Activated CD4-positive, alpha-beta memory T cell treated with anti-CD3 and anti-CD28 coated beads, Interleukin-2, amount 10 ng/mL, durations not matched to agents 7 days and 5 days (primary cell): Measurements from ENCODE around the gene AGTR1. TPM values are rescaled to one million over a fixed set of nuclear protein-coding genes. Genes with fewer than 3 reads are reported as not detected.

Source experiments
- CTCF ChIA-PET: fragments of 350-600 bp; sonication (Branson Sonifier 250); formaldehyde crosslinking; loops from one replicate; lab custom pipeline; 2021; ENCODE audit warnings: antibody characterized with exemption, inconsistent platforms; lab: Charles Lee
- POLR2A ChIA-PET: fragments of 350-600 bp; sonication (Branson Sonifier 250); formaldehyde crosslinking; loops from one replicate; lab custom pipeline; 2021; ENCODE audit warnings: antibody characterized with exemption; lab: Charles Lee
- DNase-seq: peaks from one replicate; pipeline ENCODE4 v3.0.0-alpha.2; 2020
- H3K27ac Mint-ChIP-seq: one replicate; pipeline ENCODE4 v1.8.0; 2021; ENCODE audit warnings: mild to moderate bottlenecking, mixed read lengths
- H3K27me3 Mint-ChIP-seq: one replicate; pipeline ENCODE4 v1.8.0; 2021; ENCODE audit warnings: mixed read lengths
- H3K36me3 Mint-ChIP-seq: one replicate; pipeline ENCODE4 v1.8.0; 2021; ENCODE audit warnings: low read depth, mixed read lengths
- H3K4me1 Mint-ChIP-seq: one replicate; pipeline ENCODE4 v1.8.0; 2021; ENCODE audit warnings: mixed read lengths
- H3K4me3 Mint-ChIP-seq: one replicate; pipeline ENCODE4 v1.8.0; 2021; ENCODE audit warnings: mild to moderate bottlenecking, mixed read lengths
- H3K9me3 Mint-ChIP-seq: one replicate; pipeline ENCODE4 v1.8.0; 2021; ENCODE audit warnings: mixed read lengths
- total RNA-seq, 2 experiments: library from RNA; stranded (reverse); gene quantifications; one replicate each; pipeline ENCODE4 v1.2.3, GENCODE V29; 2021

The AGTR1 gene
- not detected for total RNA-seq

DNA sequence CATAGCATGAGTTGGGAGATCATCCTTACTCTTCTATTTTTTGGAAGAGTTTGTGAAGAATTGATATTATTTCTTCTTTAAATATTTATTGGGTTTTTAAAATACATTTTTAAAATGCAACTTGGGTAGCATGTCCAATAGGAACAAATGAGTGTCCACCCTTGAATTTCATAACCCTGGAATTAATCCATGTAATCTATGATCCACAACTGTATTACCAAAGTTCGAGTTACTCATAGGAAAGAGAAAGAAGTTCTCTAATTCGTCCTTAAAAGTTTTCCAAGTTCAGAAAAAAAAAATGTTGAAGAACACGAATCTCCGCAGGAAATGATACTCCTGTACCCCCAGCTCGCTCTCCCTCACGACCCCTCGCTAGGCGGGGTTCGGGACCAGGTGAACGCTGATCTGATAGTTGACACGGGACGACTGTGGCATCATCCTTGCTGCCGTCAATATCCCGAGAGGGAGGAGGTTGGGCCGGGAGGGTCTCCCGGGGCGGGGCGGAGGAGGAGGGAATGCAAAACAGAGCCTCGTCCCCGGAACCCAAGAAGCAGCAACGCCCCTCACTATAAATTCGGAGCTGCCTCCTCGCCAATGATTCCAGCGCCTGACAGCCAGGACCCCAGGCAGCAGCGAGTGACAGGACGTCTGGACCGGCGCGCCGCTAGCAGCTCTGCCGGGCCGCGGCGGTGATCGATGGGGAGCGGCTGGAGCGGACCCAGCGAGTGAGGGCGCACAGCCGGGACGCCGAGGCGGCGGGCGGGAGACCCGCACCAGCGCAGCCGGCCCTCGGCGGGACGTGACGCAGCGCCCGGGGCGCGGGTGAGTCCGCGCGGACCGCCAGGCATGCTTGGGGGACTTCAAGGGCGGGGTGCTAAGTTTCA is at the start of gene AGTR1:
AGTR1 (plus strand) TSS at position 598 of the 884 bp plus-strand sequence. CDS start 43,133 bp downstream, outside the sequence.
- H3K4me1 Mint-ChIP-seq: no peaks in the 10 kb centered on the region
- H3K9me3 Mint-ChIP-seq: no peaks in the 10 kb centered on the region
- no peak for DNase-seq
- no peak within 1 kb of the TSS for H3K4me3 Mint-ChIP-seq
- ChIA-PET POLR2A (no interaction called here), CTCF (no interaction called here)
- H3K36me3 Mint-ChIP-seq: no peaks in the 10 kb centered on the region
- H3K27ac Mint-ChIP-seq: no peak within 1 kb of the TSS
- peaks cover 13% of the 10 kb centered on the region for H3K27me3 Mint-ChIP-seq

DNA sequence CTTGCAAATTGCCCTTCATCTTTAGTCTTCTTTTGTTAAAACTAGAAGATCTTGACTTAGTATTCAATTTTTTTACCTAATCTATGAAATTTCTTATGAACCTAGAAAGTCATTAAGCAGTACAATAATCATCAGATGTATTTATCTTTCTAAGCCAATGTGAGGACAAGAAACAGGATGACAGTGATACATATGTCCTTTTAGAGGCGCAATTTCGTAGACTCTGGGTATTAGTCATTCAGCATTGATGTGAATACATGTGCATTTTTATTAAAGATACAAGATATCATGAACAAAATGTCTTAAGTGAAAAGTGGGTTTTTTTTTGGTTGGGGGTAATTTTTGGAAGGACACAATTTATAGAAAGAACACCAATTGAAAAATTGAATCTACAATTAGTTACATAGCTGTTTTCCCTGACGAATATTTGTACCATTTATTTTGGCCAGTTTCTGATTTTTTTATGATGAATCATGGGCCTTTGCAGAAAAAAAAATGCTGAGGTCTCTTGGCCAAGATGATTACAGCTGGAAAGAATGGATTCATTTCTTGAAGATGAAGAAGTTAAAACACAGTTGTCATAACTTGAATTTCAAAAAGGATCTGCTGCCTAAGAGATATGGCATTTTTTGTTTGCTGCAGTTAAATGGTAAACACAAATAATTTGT is 48.9 kb upstream of the AGTR1 start:
- DNase-seq: no peak
- POLR2A ChIA-PET: no interaction called here
- CTCF ChIA-PET: no interaction called here

GRCh38 chr3:148651549-148651948 is 46.2 kb upstream of the AGTR1 start:
- Mint-ChIP-seq H3K27me3 (no peaks in the 10 kb centered on the region), H3K4me3 (no peak overlapping the region), H3K4me1 (no peaks in the 10 kb centered on the region), H3K36me3 (no peaks in the 10 kb centered on the region), H3K27ac (no peak overlapping the region), H3K9me3 (no peaks in the 10 kb centered on the region)
- ChIA-PET POLR2A (no interaction called here), CTCF (no interaction called here)
- no peak for DNase-seq

More for the DNA sequence above, 48.9 kb upstream of the AGTR1 start:
- no peak overlapping the region for H3K27ac Mint-ChIP-seq
- no peak overlapping the region for H3K4me3 Mint-ChIP-seq
- H3K27me3 Mint-ChIP-seq: no peaks in the 10 kb centered on the region
- H3K36me3 Mint-ChIP-seq: no peaks in the 10 kb centered on the region
- H3K4me1 Mint-ChIP-seq: no peaks in the 10 kb centered on the region
- no peaks in the 10 kb centered on the region for H3K9me3 Mint-ChIP-seq

GRCh38 chr3:148654433-148654832 is 43.3 kb upstream of the AGTR1 start:
- CTCF ChIA-PET: no interaction called here
- POLR2A ChIA-PET: no interaction called here
- H3K4me1 Mint-ChIP-seq: no peaks in the 10 kb centered on the region
- no peak for DNase-seq
- H3K4me3 Mint-ChIP-seq: no peak overlapping the region
- H3K36me3 Mint-ChIP-seq: no peaks in the 10 kb centered on the region
- no peaks in the 10 kb centered on the region for H3K27me3 Mint-ChIP-seq
- no peaks in the 10 kb centered on the region for H3K9me3 Mint-ChIP-seq
- H3K27ac Mint-ChIP-seq: no peak overlapping the region

GRCh38 chr3:148657470-148657869 is 40.2 kb upstream of the AGTR1 start:
- Mint-ChIP-seq H3K36me3 (no peaks in the 10 kb centered on the region), H3K4me1 (no peaks in the 10 kb centered on the region), H3K4me3 (no peak overlapping the region), H3K27me3 (no peaks in the 10 kb centered on the region), H3K9me3 (no peaks in the 10 kb centered on the region), H3K27ac (no peak overlapping the region)
- DNase-seq: no peak
- ChIA-PET CTCF (no interaction called here), POLR2A (no interaction called here)

DNA sequence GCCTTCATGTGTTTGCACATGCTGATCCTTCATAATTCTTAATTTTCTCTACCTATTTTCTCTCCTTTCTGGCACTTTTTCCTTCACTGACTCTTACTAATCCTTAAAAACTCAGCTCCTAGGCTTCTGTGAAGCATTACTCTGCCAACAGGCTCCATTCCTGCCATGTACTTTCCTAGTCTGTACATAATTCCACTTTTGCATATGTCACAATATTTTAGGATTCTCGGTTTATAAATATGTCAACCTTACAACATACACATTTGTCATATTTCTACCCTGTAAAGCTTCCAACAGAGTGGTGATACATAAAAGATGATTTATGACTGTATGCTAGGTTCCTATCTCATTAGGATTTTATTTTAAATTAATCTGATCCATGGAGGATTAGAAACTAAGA is 38.2 kb upstream of the AGTR1 start:
- H3K36me3 Mint-ChIP-seq: no peaks in the 10 kb centered on the region
- H3K9me3 Mint-ChIP-seq: no peaks in the 10 kb centered on the region
- no peak overlapping the region for H3K27ac Mint-ChIP-seq
- ChIA-PET CTCF (no interaction called here), POLR2A (no interaction called here)
- no peaks in the 10 kb centered on the region for H3K4me1 Mint-ChIP-seq
- no peaks in the 10 kb centered on the region for H3K27me3 Mint-ChIP-seq
- no peak overlapping the region for H3K4me3 Mint-ChIP-seq
- DNase-seq: no peak

GRCh38 chr3:148680289-148680688 is 17.4 kb upstream of the AGTR1 start:
- ChIA-PET CTCF (no interaction called here), POLR2A (no interaction called here)
- Mint-ChIP-seq H3K36me3 (no peaks in the 10 kb centered on the region), H3K9me3 (no peaks in the 10 kb centered on the region), H3K4me3 (no peak overlapping the region), H3K27ac (no peak overlapping the region), H3K27me3 (no peaks in the 10 kb centered on the region), H3K4me1 (no peaks in the 10 kb centered on the region)
- DNase-seq: no peak

GRCh38 chr3:148681080-148681479 is 16.6 kb upstream of the AGTR1 start:
- ChIA-PET POLR2A (no interaction called here), CTCF (no interaction called here)
- DNase-seq: no peak
- Mint-ChIP-seq H3K4me3 (no peak overlapping the region), H3K4me1 (no peaks in the 10 kb centered on the region), H3K27me3 (no peaks in the 10 kb centered on the region), H3K36me3 (no peaks in the 10 kb centered on the region), H3K9me3 (no peaks in the 10 kb centered on the region), H3K27ac (no peak overlapping the region)

- H3K27me3 Mint-ChIP-seq: no peaks in the 10 kb centered on the region
- POLR2A ChIA-PET: no interaction called here
- H3K9me3 Mint-ChIP-seq: no peaks in the 10 kb centered on the region
- no peak overlapping the region for H3K27ac Mint-ChIP-seq
- CTCF ChIA-PET: no interaction called here
- no peaks in the 10 kb centered on the region for H3K36me3 Mint-ChIP-seq
- no peaks in the 10 kb centered on the region for H3K4me1 Mint-ChIP-seq
- no peak for DNase-seq
- H3K4me3 Mint-ChIP-seq: no peak overlapping the region
Measured at GRCh38 chr3:148682997-148683396, 14.7 kb upstream of the AGTR1 start.

- no peaks in the 10 kb centered on the region for H3K4me1 Mint-ChIP-seq
Measured at GRCh38 chr3:148694116-148694515, 3.6 kb upstream of the AGTR1 start.

GRCh38 chr3:148698190-148698810 is 597 bp downstream of the AGTR1 start:
- Mint-ChIP-seq H3K27me3 (peaks cover 13% of the 10 kb centered on the region), H3K36me3 (no peaks in the 10 kb centered on the region), H3K9me3 (no peaks in the 10 kb centered on the region), H3K27ac (no peak overlapping the region), H3K4me1 (no peaks in the 10 kb centered on the region), H3K4me3 (no peak overlapping the region)
- POLR2A ChIA-PET: no interaction called here
- CTCF ChIA-PET: no interaction called here
- DNase-seq: no peak

More at GRCh38 chr3:148694116-148694515, 3.6 kb upstream of the AGTR1 start:
- Mint-ChIP-seq H3K27me3 (peaks cover 13% of the 10 kb centered on the region), H3K4me3 (no peak overlapping the region), H3K36me3 (no peaks in the 10 kb centered on the region), H3K9me3 (no peaks in the 10 kb centered on the region), H3K27ac (no peak overlapping the region)
- no peak for DNase-seq
- ChIA-PET CTCF (no interaction called here), POLR2A (no interaction called here)

GRCh38 chr3:148705314-148705713 is 7.6 kb downstream of the AGTR1 start:
- no peaks in the 10 kb centered on the region for H3K9me3 Mint-ChIP-seq
- POLR2A ChIA-PET: no interaction called here
- no peaks in the 10 kb centered on the region for H3K36me3 Mint-ChIP-seq
- CTCF ChIA-PET: no interaction called here
- DNase-seq: no peak
- H3K4me3 Mint-ChIP-seq: no peak overlapping the region
- H3K27ac Mint-ChIP-seq: no peak overlapping the region
- H3K4me1 Mint-ChIP-seq: no peaks in the 10 kb centered on the region
- H3K27me3 Mint-ChIP-seq: no peaks in the 10 kb centered on the region

DNA sequence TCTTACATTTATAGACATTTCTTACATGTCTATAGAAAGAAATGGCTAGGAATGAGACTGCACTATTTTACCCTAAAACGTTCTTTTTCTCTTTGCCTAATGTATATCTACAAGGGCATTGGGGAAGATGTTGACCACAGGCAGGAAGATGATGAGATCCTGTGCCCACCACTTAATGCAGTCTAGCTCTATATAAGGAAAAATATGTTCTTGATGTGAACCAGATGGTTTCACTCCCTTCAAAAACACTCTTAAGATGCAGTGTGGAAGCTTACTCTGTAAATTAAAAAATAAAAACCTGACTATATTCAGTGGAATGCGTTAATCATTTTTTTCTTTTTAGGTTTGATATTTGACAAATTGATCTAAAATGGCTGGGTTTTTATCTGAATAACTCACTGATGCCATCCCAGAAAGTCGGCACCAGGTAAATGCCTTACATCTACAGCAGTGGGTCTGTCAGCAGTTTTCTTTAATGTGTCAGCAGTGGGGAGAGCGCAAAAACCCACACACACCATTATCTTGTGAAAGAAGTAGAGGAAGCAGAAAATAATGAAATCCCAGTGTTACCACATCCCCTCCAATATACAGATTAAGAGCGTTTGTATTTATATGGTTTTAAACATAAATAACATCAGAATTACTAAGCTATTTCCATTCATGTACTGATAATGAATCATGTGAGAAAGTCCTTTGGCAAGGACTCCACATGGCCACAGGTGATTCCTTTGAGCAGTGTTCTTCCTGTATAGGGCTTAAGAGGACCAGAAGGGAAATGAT is 10.1 kb downstream of the AGTR1 start:
- H3K9me3 Mint-ChIP-seq: no peaks in the 10 kb centered on the region
- H3K4me1 Mint-ChIP-seq: no peaks in the 10 kb centered on the region
- no peaks in the 10 kb centered on the region for H3K27me3 Mint-ChIP-seq
- ChIA-PET CTCF (no interaction called here), POLR2A (no interaction called here)
- H3K36me3 Mint-ChIP-seq: no peaks in the 10 kb centered on the region
- H3K27ac Mint-ChIP-seq: no peak overlapping the region
- DNase-seq: no peak
- H3K4me3 Mint-ChIP-seq: no peak overlapping the region
